ENCODE results near the gene SPEM3.
A peak's percentile ranks its signal among the peaks of the same experiment; 100 is the strongest.
"Not testable (repeated sequence)": the region's sequence is repeated elsewhere in the genome, so short reads cannot be mapped to it uniquely, and the experiment has no call there.

SPEM3 gene

GRCh38 chr17:7471729-7472128, 43.1 kb downstream of the SPEM3 start:
- no peak for DNase-seq (ENCODE audit: low read depth in 2 of 2)

- not testable (repeated sequence) for DNase-seq (ENCODE audit: low read depth in 2 of 2)
Measured at GRCh38 chr17:7474767-7475166, 46.1 kb downstream of the SPEM3 start.

GRCh38 chr17:7475764-7476422, 47.2 kb downstream of the SPEM3 start:
- DNase-seq (ENCODE audit: low read depth in 2 of 2), result no peak

GRCh38 chr17:7476494-7476893, 47.8 kb downstream of the SPEM3 start:
- DNase-seq (ENCODE audit: low read depth in 2 of 2), result no peak

- DNase-seq (ENCODE audit: low read depth in 2 of 2), result no peak
Measured at GRCh38 chr17:7476951-7477350, 48.3 kb downstream of the SPEM3 start.

GRCh38 chr17:7477392-7478275, 49.0 kb downstream of the SPEM3 start:
- no peak for DNase-seq (ENCODE audit: low read depth in 2 of 2)

- peak; percentile 42 to 48 for DNase-seq (ENCODE audit: low read depth in 2 of 2)
Measured at GRCh38 chr17:7478276-7479212, 49.9 kb downstream of the SPEM3 start.

GRCh38 chr17:7479213-7480088, 50.8 kb downstream of the SPEM3 start, which contains the start of gene ZBTB4:
ZBTB4 (minus strand) TSS chr17:7479631; CDS start chr17:7466801, 12,830 bp downstream.
- peak in 1 of 2 donors; percentile 43 for DNase-seq (ENCODE audit: low read depth in 2 of 2)

GRCh38 chr17:7480089-7480384, 51.4 kb downstream of the SPEM3 start:
- no peak for DNase-seq (ENCODE audit: low read depth in 2 of 2)

- not testable (repeated sequence) for DNase-seq (ENCODE audit: low read depth in 2 of 2)
Measured at GRCh38 chr17:7481275-7481674, 52.6 kb downstream of the SPEM3 start, which contains the start of gene SLC35G6. SLC35G6 (plus strand) TSS chr17:7481446; CDS start chr17:7481517, 71 bp downstream.

GRCh38 chr17:7481842-7482741, 53.4 kb downstream of the SPEM3 start:
- not testable (repeated sequence) for DNase-seq (ENCODE audit: low read depth in 2 of 2)
